A673 (cell line): Measurements from ENCODE around the gene ZNF488. TPM values are rescaled to one million over a fixed set of nuclear protein-coding genes. Genes with fewer than 3 reads are reported as not detected.

Experiments
- BruUV-seq: library from RNA; stranded (reverse); fragments of 400-500 nt; replicated peaks from 2 replicates; lab custom pipeline; 2021; lab: Mats Ljungman, UMichigan
- CTCF ChIA-PET: fragments of 300-600 bp; sonication (Branson Sonifier 250); formaldehyde crosslinking; loops from one replicate; lab custom pipeline; 2022; ENCODE audit warnings: antibody characterized with exemption; lab: Charles Lee
- POLR2A ChIA-PET: fragments of 300-600 bp; sonication (Branson Sonifier 250); formaldehyde crosslinking; loops from one replicate; lab custom pipeline; 2022; ENCODE audit warnings: antibody characterized with exemption; ENCODE audit not compliant: low non-redundant PET; lab: Charles Lee
- DNase-seq: peaks from one replicate; pipeline ENCODE4 v3.0.0-alpha.2; 2015; ENCODE audit warnings: low spot score
- H3K27ac ChIP-seq: fragments of 200-600 bp; sonication (generic); 2 replicates; pipeline ENCODE4 v1.5.1; 2016; ENCODE audit warnings: mixed run types, low read depth, mild to moderate bottlenecking, mixed read lengths, antibody characterized with exemption, low read length; ENCODE audit not compliant: poor library complexity, severe bottlenecking
- H3K27me3 ChIP-seq: fragments of 200-600 bp; sonication (generic); replicated peaks from 2 replicates; pipeline ENCODE4 v1.6.1; 2017; ENCODE audit warnings: mixed run types, low read depth, mild to moderate bottlenecking, mixed read lengths, antibody characterized with exemption, low read length; ENCODE audit not compliant: insufficient read depth, poor library complexity
- H3K36me3 ChIP-seq: fragments of 200-600 bp; sonication (generic); 2 replicates; pipeline ENCODE4 v1.6.1; 2016; ENCODE audit warnings: mixed run types, mild to moderate bottlenecking, mixed read lengths, antibody characterized with exemption, low read length; ENCODE audit not compliant: insufficient read depth, poor library complexity, severe bottlenecking
- H3K4me1 ChIP-seq: fragments of 200-600 bp; sonication (generic); 2 replicates; pipeline ENCODE4 v1.6.1; 2017; ENCODE audit warnings: mixed run types, mild to moderate bottlenecking, mixed read lengths, antibody characterized with exemption, low read length; ENCODE audit not compliant: insufficient read depth, poor library complexity, severe bottlenecking
- H3K4me3 ChIP-seq: fragments of 200-600 bp; sonication (generic); 2 replicates; pipeline ENCODE4 v1.5.1; 2016; ENCODE audit warnings: low read depth, mixed run types, mild to moderate bottlenecking, mixed read lengths, low read length; ENCODE audit not compliant: poor library complexity, severe bottlenecking
- H3K9me3 ChIP-seq: fragments of 200-600 bp; sonication (generic); 2 replicates; pipeline ENCODE4 v1.6.1; 2016; ENCODE audit warnings: mixed run types, low read depth, mild to moderate bottlenecking, mixed read lengths, antibody characterized with exemption, low read length; ENCODE audit not compliant: poor library complexity, severe bottlenecking
- CTCF ChIP-seq: fragments of 300-800, 200-600 bp; sonication (generic); conservative IDR thresholded peaks from 2 replicates; pipeline ENCODE4 v1.5.1; 2017; ENCODE audit warnings: low read depth, mild to moderate bottlenecking, antibody characterized with exemption, low read length, moderate library complexity, mixed read lengths
- EZH2 ChIP-seq: fragments of 200-600 bp; sonication (generic); IDR thresholded peaks from 2 replicates; pipeline ENCODE4 v1.6.1; 2017; ENCODE audit warnings: borderline replicate concordance, low read depth, mild to moderate bottlenecking, mixed read lengths, antibody characterized with exemption, low read length; ENCODE audit not compliant: poor library complexity, severe bottlenecking
- intact Hi-C: fragments of 100-400 bp; cut with micrococcal nuclease; formaldehyde crosslinking; loops from one replicate; pipeline ENCODE4 v1.10.0; 2022; ENCODE audit not compliant: unreplicated experiment
- total RNA-seq: library from RNA; stranded (reverse); gene quantifications from 2 replicates; pipeline ENCODE4 v1.2.3, GENCODE V29; 2021

The ZNF488 gene
- total RNA-seq, 1 experiment from 2014 or later: 0.09 TPM

- H3K27me3 ChIP-seq: no peaks in the 10 kb centered on the region
- BruUV-seq: no TSS peak
- no peak for DNase-seq
- intact Hi-C loops: no loop called here
- TF ChIP-seq CTCF (no peak), EZH2 (no peak)
- no peak overlapping the region for H3K4me3 ChIP-seq
- no peaks in the 10 kb centered on the region for H3K36me3 ChIP-seq
- no peaks in the 10 kb centered on the region for H3K9me3 ChIP-seq
- H3K27ac ChIP-seq: no peak overlapping the region
- CTCF ChIA-PET: no interaction called here
- no peaks in the 10 kb centered on the region for H3K4me1 ChIP-seq
- POLR2A ChIA-PET: no interaction called here
Observed at GRCh38 chr10:47410862-47411261, 26.8 kb upstream of the ZNF488 start.

- intact Hi-C loops: no loop called here
Observed at GRCh38 chr10:47410271-47410670, 26.2 kb upstream of the ZNF488 start.

GRCh38 chr10:47409866-47410256 lies 25.8 kb upstream of the ZNF488 start:
- no peaks in the 10 kb centered on the region for H3K36me3 ChIP-seq
- H3K9me3 ChIP-seq: no peaks in the 10 kb centered on the region
- H3K4me3 ChIP-seq: no peak overlapping the region
- CTCF ChIA-PET: no interaction called here
- no peaks in the 10 kb centered on the region for H3K4me1 ChIP-seq
- no peaks in the 10 kb centered on the region for H3K27me3 ChIP-seq
- intact Hi-C loops: no loop called here
- H3K27ac ChIP-seq: no peak overlapping the region
- no peak for TF ChIP-seq CTCF
- TF ChIP-seq EZH2: no peak
- no peak for DNase-seq
- BruUV-seq: no TSS peak
- POLR2A ChIA-PET: no interaction called here

More at GRCh38 chr10:47410271-47410670, 26.2 kb upstream of the ZNF488 start:
- DNase-seq: no peak
- Histone ChIP-seq H3K27me3 (no peaks in the 10 kb centered on the region), H3K27ac (no peak overlapping the region), H3K9me3 (no peaks in the 10 kb centered on the region), H3K4me3 (no peak overlapping the region), H3K36me3 (no peaks in the 10 kb centered on the region), H3K4me1 (no peaks in the 10 kb centered on the region)
- ChIA-PET CTCF (no interaction called here), POLR2A (no interaction called here)
- BruUV-seq: no TSS peak
- no peak for TF ChIP-seq CTCF
- no peak for TF ChIP-seq EZH2
